Panc1 (cell line): ENCODE measurements around the gene PMFBP1. TPM values are rescaled to one million over a fixed set of nuclear protein-coding genes. Genes with fewer than 3 reads are reported as not detected.

Source experiments
- ATAC-seq: fragments of 200-7000 bp; cut with Tn5 transposase; 2 replicates; pipeline ENCODE4 v1.9.1; 2020; ENCODE audit warnings: mild to moderate bottlenecking, moderate library complexity
- BruUV-seq: library from RNA; stranded (reverse); fragments of 400-500 nt; replicated peaks from 2 replicates; lab custom pipeline; 2021; lab: Mats Ljungman, UMichigan
- CTCF ChIA-PET: fragments of 300-600 bp; sonication (Branson Sonifier 250); formaldehyde crosslinking; loops from one replicate; lab custom pipeline; 2022; ENCODE audit warnings: antibody characterized with exemption; lab: Charles Lee
- POLR2A ChIA-PET: fragments of 300-600 bp; sonication (Branson Sonifier 250); formaldehyde crosslinking; loops from one replicate; lab custom pipeline; 2022; ENCODE audit warnings: antibody characterized with exemption; lab: Charles Lee
- DNase-seq: peaks from one replicate; pipeline ENCODE4 v3.0.0-alpha.2; 2010; ENCODE audit warnings: low read depth, low spot score
- H3K27ac ChIP-seq: 2 replicates; pipeline ENCODE4 v1.5.1; 2011; ENCODE audit warnings: mild to moderate bottlenecking, low read length, inconsistent platforms
- H3K27me3 ChIP-seq: fragments of 200-500 bp; sonication (Bioruptor generic); 2 replicates; pipeline ENCODE4 v1.6.0; 2014; ENCODE audit warnings: low read length, inconsistent platforms; ENCODE audit not compliant: control insufficient read depth, insufficient read depth
- H3K36me3 ChIP-seq: fragments of 200-500 bp; sonication (Bioruptor generic); 2 replicates; pipeline ENCODE4 v1.5.1; 2014; ENCODE audit warnings: inconsistent platforms, mild to moderate bottlenecking, low read length, moderate library complexity; ENCODE audit not compliant: control insufficient read depth, insufficient read depth
- H3K4me1 ChIP-seq: 2 replicates; pipeline ENCODE4 v1.5.1; 2011; ENCODE audit warnings: inconsistent platforms, mild to moderate bottlenecking, low read length, moderate library complexity; ENCODE audit not compliant: control insufficient read depth, insufficient read depth
- H3K4me3 ChIP-seq, 2 experiments: 2 replicates each; pipeline ENCODE4 v1.5.1; 2011 to 2012; ENCODE audit warnings: low read depth in 2 of 2, low read length in 2 of 2, mild to moderate bottlenecking in 2 of 2, inconsistent platforms in 1 of 2, moderate library complexity in 1 of 2
- H3K9me3 ChIP-seq: fragments of 200-500 bp; sonication (Bioruptor generic); 2 replicates; pipeline ENCODE4 v1.5.1; 2014; ENCODE audit warnings: low read depth, mild to moderate bottlenecking, inconsistent platforms, low read length, moderate library complexity; ENCODE audit not compliant: control insufficient read depth, insufficient read depth
- POLR2AphosphoS5 ChIP-seq: IDR thresholded peaks from 2 replicates; pipeline ENCODE4 v1.6.1; 2012; ENCODE audit warnings: mild to moderate bottlenecking, low read depth, low read length, moderate library complexity
- SIN3A ChIP-seq: IDR thresholded peaks from 2 replicates; pipeline ENCODE4 v1.6.1; 2012; ENCODE audit warnings: low read depth, mild to moderate bottlenecking, low read length, moderate library complexity, borderline replicate concordance; ENCODE audit not compliant: insufficient read depth
- TCF7L2 ChIP-seq: IDR thresholded peaks from 2 replicates; pipeline ENCODE4 v1.6.1; 2011; ENCODE audit warnings: mild to moderate bottlenecking, low read depth, low read length, inconsistent platforms
- in situ Hi-C: cut with HindIII; loops from 2 replicates; pipeline ENCODE4 v1.10.0; 2016; ENCODE audit warnings: low sequenced_read_pairs, low pct_unique_long_range_greater_than_20kb
- intact Hi-C: fragments of 100-400 bp; cut with micrococcal nuclease; formaldehyde crosslinking; loops from one replicate; pipeline ENCODE4 v1.10.0; 2022; ENCODE audit not compliant: unreplicated experiment
- total RNA-seq: library from RNA; stranded (reverse); gene quantifications from one replicate; pipeline ENCODE4 v1.2.1, GENCODE V29; 2021; ENCODE audit not compliant: unreplicated experiment
- TF ChIP-seq, protein P1 (sequence below): fragments of 450-650 bp; IDR thresholded peaks from 2 replicates; pipeline ENCODE4 v1.5.1; 2017; ENCODE audit warnings: mild to moderate bottlenecking
- TF ChIP-seq, protein P2 (sequence below), 2 experiments: IDR thresholded peaks; 2 replicates each; pipeline ENCODE4 v1.6.1; 2011 to 2012; ENCODE audit warnings: low read depth in 2 of 2, control low read depth in 1 of 2, low read length in 1 of 2, mild to moderate bottlenecking in 1 of 2, moderate library complexity in 1 of 2; ENCODE audit not compliant: insufficient read depth in 1 of 2

PMFBP1 gene
- total RNA-seq, 1 experiment from 2014 or later = 0.10 TPM

DNA sequence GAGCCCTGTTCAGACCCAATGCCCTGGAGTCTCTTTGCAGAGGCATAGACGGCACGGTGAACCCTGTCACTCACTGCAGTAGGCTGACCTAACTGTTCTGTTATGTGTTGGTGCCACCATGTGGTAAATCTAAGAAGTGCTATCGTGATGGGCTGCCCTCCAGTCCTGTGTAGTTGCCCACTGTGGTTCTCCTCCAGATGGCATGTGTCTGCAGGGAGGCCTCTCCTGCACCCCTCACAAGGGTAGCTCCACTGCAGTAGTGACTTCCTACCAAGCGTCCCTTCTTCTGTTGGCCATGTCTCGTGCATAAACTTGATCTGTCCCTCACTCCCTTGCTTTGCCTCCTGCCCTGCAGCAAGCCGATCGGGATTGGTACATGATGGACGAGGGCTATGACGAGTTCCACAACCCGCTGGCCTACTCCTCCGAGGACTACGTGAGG, 72.6 kb downstream of the PMFBP1 start:
- no peaks in the 10 kb centered on the region for H3K27me3 ChIP-seq
- DNase-seq (no peak), ATAC-seq (peak; percentile 96)
- no TSS peak for BruUV-seq
- H3K36me3 ChIP-seq = peaks cover 3% of the 10 kb centered on the region
- H3K9me3 ChIP-seq = no peaks in the 10 kb centered on the region
- ChIA-PET POLR2A (no interaction called here), CTCF (interaction anchor here (0.9 kb wide), 1 partner anchor 16 kb away, joined by 3 read pairs; no protein-coding TSS in a partner anchor)
- in situ Hi-C loops = no loop called here
- peaks cover 12% of the 10 kb centered on the region for H3K4me1 ChIP-seq
- TF ChIP-seq, protein P1, sequence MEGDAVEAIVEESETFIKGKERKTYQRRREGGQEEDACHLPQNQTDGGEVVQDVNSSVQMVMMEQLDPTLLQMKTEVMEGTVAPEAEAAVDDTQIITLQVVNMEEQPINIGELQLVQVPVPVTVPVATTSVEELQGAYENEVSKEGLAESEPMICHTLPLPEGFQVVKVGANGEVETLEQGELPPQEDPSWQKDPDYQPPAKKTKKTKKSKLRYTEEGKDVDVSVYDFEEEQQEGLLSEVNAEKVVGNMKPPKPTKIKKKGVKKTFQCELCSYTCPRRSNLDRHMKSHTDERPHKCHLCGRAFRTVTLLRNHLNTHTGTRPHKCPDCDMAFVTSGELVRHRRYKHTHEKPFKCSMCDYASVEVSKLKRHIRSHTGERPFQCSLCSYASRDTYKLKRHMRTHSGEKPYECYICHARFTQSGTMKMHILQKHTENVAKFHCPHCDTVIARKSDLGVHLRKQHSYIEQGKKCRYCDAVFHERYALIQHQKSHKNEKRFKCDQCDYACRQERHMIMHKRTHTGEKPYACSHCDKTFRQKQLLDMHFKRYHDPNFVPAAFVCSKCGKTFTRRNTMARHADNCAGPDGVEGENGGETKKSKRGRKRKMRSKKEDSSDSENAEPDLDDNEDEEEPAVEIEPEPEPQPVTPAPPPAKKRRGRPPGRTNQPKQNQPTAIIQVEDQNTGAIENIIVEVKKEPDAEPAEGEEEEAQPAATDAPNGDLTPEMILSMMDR = peak; percentile 68; the same call in 1 of the 2 replicates
- TF ChIP-seq, protein P2, sequence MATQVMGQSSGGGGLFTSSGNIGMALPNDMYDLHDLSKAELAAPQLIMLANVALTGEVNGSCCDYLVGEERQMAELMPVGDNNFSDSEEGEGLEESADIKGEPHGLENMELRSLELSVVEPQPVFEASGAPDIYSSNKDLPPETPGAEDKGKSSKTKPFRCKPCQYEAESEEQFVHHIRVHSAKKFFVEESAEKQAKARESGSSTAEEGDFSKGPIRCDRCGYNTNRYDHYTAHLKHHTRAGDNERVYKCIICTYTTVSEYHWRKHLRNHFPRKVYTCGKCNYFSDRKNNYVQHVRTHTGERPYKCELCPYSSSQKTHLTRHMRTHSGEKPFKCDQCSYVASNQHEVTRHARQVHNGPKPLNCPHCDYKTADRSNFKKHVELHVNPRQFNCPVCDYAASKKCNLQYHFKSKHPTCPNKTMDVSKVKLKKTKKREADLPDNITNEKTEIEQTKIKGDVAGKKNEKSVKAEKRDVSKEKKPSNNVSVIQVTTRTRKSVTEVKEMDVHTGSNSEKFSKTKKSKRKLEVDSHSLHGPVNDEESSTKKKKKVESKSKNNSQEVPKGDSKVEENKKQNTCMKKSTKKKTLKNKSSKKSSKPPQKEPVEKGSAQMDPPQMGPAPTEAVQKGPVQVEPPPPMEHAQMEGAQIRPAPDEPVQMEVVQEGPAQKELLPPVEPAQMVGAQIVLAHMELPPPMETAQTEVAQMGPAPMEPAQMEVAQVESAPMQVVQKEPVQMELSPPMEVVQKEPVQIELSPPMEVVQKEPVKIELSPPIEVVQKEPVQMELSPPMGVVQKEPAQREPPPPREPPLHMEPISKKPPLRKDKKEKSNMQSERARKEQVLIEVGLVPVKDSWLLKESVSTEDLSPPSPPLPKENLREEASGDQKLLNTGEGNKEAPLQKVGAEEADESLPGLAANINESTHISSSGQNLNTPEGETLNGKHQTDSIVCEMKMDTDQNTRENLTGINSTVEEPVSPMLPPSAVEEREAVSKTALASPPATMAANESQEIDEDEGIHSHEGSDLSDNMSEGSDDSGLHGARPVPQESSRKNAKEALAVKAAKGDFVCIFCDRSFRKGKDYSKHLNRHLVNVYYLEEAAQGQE (IDR thresholded peaks at IDR 0.05; ENCODE audit: insufficient read depth in 1 of 2, low read depth in 2 of 2, low read length in 1 of 2) = no peak
- intact Hi-C loops = no loop called here
- H3K27ac ChIP-seq = no peak overlapping the region
- no peak overlapping the region for H3K4me3 ChIP-seq

DNA sequence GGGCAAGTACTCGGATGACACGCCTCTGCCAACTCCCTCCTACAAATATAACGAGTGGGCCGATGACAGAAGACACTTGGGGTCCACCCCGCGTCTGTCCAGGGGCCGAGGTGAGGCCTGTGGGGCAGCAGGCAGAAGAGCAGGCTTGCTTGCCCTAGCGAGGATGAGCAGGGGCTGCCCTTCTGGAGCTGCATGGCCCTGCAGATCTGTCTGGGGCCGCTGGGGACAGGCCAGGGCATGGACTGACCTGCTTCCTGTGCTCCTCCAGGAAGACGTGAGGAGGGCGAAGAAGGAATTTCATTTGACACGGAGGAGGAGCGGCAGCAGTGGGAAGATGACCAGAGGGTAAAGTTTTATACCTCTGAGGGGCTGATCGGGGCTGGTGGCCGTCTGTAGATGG, 73.0 kb downstream of the PMFBP1 start:
- Histone ChIP-seq H3K4me1 (peaks cover 12% of the 10 kb centered on the region), H3K9me3 (no peaks in the 10 kb centered on the region), H3K36me3 (peaks cover 7% of the 10 kb centered on the region), H3K27me3 (no peaks in the 10 kb centered on the region), H3K4me3 (no peak overlapping the region), H3K27ac (no peak overlapping the region)
- intact Hi-C loops = no loop called here
- CTCF ChIA-PET = interaction anchor here (0.9 kb wide), 1 partner anchor 16 kb away, joined by 3 read pairs; no protein-coding TSS in a partner anchor
- in situ Hi-C loops = no loop called here
- TF ChIP-seq SIN3A = no peak
- TF ChIP-seq, protein P2 (IDR thresholded peaks at IDR 0.05; ENCODE audit: insufficient read depth in 1 of 2, low read depth in 2 of 2, low read length in 1 of 2) = no peak
- TF ChIP-seq, protein P1 = no peak
- TF ChIP-seq TCF7L2 = no peak
- TF ChIP-seq POLR2AphosphoS5 = no peak
- peak; percentile 65 for ATAC-seq
- POLR2A ChIA-PET = no interaction called here
- no peak for DNase-seq
- no TSS peak for BruUV-seq
